Measurements from ENCODE around the gene KCNJ10.

Gene KCNJ10

GRCh38 chr1:160098852-160099561 is 29.0 kb upstream of the KCNJ10 start:
- DNase-seq = peak; percentile 91 to 94

- peak; percentile 91 to 94 for DNase-seq
Measured at GRCh38 chr1:160097911-160098851, 28.2 kb upstream of the KCNJ10 start, which contains the start of gene IGSF8. Gene IGSF8 (minus strand): TSS chr1:160098619. CDS start chr1:160098472, 147 bp downstream.

- no peak for DNase-seq
Measured at GRCh38 chr1:160097151-160097910, 27.4 kb upstream of the KCNJ10 start.

- no peak for DNase-seq
Measured at GRCh38 chr1:160096274-160097116, 26.5 kb upstream of the KCNJ10 start.

- DNase-seq = no peak
Measured at GRCh38 chr1:160095382-160096105, 25.6 kb upstream of the KCNJ10 start.

GRCh38 chr1:160094806-160095205 is 24.8 kb upstream of the KCNJ10 start:
- DNase-seq = no peak

GRCh38 chr1:160094291-160094625 is 24.3 kb upstream of the KCNJ10 start:
- DNase-seq = no peak

GRCh38 chr1:160093624-160094290 is 23.8 kb upstream of the KCNJ10 start:
- no peak for DNase-seq

GRCh38 chr1:160093069-160093395 is 23.1 kb upstream of the KCNJ10 start:
- DNase-seq = no peak

GRCh38 chr1:160092366-160093068 is 22.6 kb upstream of the KCNJ10 start:
- no peak for DNase-seq

GRCh38 chr1:160091666-160092223 is 21.8 kb upstream of the KCNJ10 start:
- no peak for DNase-seq

- no peak for DNase-seq
Measured at GRCh38 chr1:160090760-160091159, 20.8 kb upstream of the KCNJ10 start.

- DNase-seq = no peak
Measured at GRCh38 chr1:160089883-160090282, 19.9 kb upstream of the KCNJ10 start.

GRCh38 chr1:160087118-160087662 is 17.2 kb upstream of the KCNJ10 start:
- DNase-seq = no peak

GRCh38 chr1:160086456-160086892 is 16.5 kb upstream of the KCNJ10 start:
- DNase-seq = no peak

- DNase-seq = peak; percentile 64 to 69
Measured at GRCh38 chr1:160085686-160086455, 15.9 kb upstream of the KCNJ10 start.

- no peak for DNase-seq
Measured at GRCh38 chr1:160084771-160085321, 14.9 kb upstream of the KCNJ10 start.

GRCh38 chr1:160083968-160084770 is 14.2 kb upstream of the KCNJ10 start:
- DNase-seq = peak; percentile 44 to 56
